ENCODE data around the gene ALG14.

DNA sequence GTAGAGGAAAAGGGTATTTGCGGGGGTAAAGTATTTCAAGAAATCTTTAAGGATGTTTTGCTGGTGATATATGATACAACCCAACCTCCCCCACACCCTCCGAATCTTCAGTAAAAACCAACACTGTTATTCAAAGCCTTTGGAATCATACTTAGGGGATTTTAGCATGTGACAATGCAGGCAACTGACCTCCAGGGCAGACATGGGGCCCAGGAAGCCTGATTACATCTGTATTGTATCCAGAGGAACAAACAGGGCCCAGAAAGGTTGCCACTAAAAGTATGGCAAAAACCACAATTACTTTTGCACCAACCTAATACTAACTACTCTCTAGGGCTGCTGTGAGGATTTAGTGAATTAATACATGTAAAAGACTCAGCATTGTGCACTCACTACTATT is 102.0 kb downstream of the ALG14 start:
- TF ChIP-seq POLR2A (IDR thresholded peaks at IDR 0.05; ENCODE audit: low read depth, low read length) (no peak), POU2F2 (IDR thresholded peaks at IDR 0.05; ENCODE audit: low read depth, low read length) (no peak), TAF1 (IDR thresholded peaks at IDR 0.05; ENCODE audit: low read depth, low read length) (no peak), POLR2AphosphoS5 (IDR thresholded peaks at IDR 0.05; ENCODE audit: low read depth, low read length) (no peak), SPI1 (IDR thresholded peaks at IDR 0.05; ENCODE audit: low read depth, low read length) (no peak), PAX5 (IDR thresholded peaks at IDR 0.05; ENCODE audit: insufficient read depth, low read length, severe bottlenecking) (no peak)

Data from GM12891 (cell line).